ENCODE measurements around the gene PSMD9.

PSMD9 gene

DNA sequence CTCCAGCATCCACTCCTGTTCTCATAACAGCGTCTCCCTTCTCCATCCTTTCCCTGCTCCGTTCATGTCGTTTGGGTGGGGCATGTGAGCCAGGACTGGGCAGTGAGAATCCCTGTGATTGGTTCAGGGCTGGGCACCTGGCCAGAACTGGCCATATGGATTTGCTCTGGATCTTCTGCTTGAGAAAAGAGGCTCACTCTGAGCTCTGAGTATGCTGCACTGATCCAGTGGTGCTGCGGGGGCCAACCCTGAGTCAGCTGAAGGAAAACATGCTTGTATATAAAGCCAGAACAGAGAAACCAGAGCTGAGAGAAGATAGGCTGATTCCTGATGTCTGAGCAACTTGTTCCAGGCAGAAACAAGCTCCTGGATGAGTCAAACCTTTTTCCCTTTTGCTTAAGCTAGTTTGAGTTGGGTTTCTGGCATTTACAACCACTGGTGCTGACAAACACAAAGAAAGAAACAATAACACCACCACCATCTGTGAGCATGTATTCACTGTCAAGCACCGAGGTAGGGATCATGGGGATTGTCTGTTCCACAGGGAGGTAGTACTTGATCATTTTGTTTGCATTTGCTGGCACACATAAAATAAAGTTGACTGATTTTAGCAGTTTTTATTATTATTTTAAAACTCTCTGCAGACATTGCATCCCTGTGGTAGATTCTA, 15.9 kb upstream of the PSMD9 start:
- H3K36me3 ChIP-seq (ENCODE audit: insufficient read depth, low read length), result no peaks in the 10 kb centered on the region
- no peak overlapping the region for H3K9ac ChIP-seq (ENCODE audit: low read length)
- H3K27ac ChIP-seq (ENCODE audit: low read depth, low read length, poor library complexity, severe bottlenecking), result no peak overlapping the region
- H3K4me2 ChIP-seq (ENCODE audit: low read length), result no peak overlapping the region
- H3K4me3 ChIP-seq (ENCODE audit: low read depth, low read length, poor library complexity, severe bottlenecking), result no peak overlapping the region
- H3K9me3 ChIP-seq (ENCODE audit: low read length), result no peaks in the 10 kb centered on the region
- no peaks in the 10 kb centered on the region for H3K27me3 ChIP-seq (ENCODE audit: insufficient read depth, low read length)
- no peaks in the 10 kb centered on the region for H3F3A ChIP-seq (ENCODE audit: insufficient read depth, low read length)
- TF ChIP-seq, protein P1, sequence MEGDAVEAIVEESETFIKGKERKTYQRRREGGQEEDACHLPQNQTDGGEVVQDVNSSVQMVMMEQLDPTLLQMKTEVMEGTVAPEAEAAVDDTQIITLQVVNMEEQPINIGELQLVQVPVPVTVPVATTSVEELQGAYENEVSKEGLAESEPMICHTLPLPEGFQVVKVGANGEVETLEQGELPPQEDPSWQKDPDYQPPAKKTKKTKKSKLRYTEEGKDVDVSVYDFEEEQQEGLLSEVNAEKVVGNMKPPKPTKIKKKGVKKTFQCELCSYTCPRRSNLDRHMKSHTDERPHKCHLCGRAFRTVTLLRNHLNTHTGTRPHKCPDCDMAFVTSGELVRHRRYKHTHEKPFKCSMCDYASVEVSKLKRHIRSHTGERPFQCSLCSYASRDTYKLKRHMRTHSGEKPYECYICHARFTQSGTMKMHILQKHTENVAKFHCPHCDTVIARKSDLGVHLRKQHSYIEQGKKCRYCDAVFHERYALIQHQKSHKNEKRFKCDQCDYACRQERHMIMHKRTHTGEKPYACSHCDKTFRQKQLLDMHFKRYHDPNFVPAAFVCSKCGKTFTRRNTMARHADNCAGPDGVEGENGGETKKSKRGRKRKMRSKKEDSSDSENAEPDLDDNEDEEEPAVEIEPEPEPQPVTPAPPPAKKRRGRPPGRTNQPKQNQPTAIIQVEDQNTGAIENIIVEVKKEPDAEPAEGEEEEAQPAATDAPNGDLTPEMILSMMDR (IDR thresholded peaks at IDR 0.05; ENCODE audit: low read length), result no peak
- TF ChIP-seq EZH2 (IDR thresholded peaks at IDR 0.05; ENCODE audit: borderline replicate concordance, low read length), result no peak
- H3K9me2 ChIP-seq (ENCODE audit: low read depth, low read length), result no peaks in the 10 kb centered on the region
- H2AFZ ChIP-seq (ENCODE audit: low read length), result no peak overlapping the region
- H4K20me1 ChIP-seq (ENCODE audit: insufficient read depth, low read length), result no peaks in the 10 kb centered on the region
- no peaks in the 10 kb centered on the region for H3K4me1 ChIP-seq (ENCODE audit: insufficient read depth, low read length, severe bottlenecking)
- H3K79me2 ChIP-seq (ENCODE audit: insufficient read depth, low read length), result no peaks in the 10 kb centered on the region

DNA sequence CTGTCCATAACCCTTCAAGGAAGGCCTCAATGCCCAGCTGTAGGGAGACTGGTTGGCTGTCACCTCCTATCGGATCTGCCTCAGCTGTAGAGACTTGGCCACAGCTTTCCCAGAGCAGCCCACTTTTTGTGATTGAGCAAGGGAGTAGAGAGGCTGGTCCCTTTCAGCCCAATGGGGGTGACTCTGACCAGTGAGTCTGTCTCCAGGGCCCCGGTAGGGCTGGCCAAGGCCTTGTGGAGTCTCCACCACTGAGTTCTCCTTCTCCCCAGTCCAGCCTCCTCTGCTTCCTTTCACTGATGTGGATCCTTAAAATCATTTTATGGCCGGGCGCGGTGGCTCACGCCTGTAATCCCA, 15.4 kb upstream of the PSMD9 start:
- no peak for TF ChIP-seq EZH2 (IDR thresholded peaks at IDR 0.05; ENCODE audit: borderline replicate concordance, low read length)
- TF ChIP-seq, protein P1 (IDR thresholded peaks at IDR 0.05; ENCODE audit: low read length), result no peak
- Histone ChIP-seq H3K4me1 (ENCODE audit: insufficient read depth, low read length, severe bottlenecking) (no peaks in the 10 kb centered on the region), H3K4me2 (ENCODE audit: low read length) (no peak overlapping the region), H3K9ac (ENCODE audit: low read length) (no peak overlapping the region), H3K27ac (ENCODE audit: low read depth, low read length, poor library complexity, severe bottlenecking) (no peak overlapping the region), H3K9me2 (ENCODE audit: low read depth, low read length) (no peaks in the 10 kb centered on the region), H3K9me3 (ENCODE audit: low read length) (no peaks in the 10 kb centered on the region), H3F3A (ENCODE audit: insufficient read depth, low read length) (no peaks in the 10 kb centered on the region), H3K36me3 (ENCODE audit: insufficient read depth, low read length) (no peaks in the 10 kb centered on the region), H3K27me3 (ENCODE audit: insufficient read depth, low read length) (no peaks in the 10 kb centered on the region), H3K4me3 (ENCODE audit: low read depth, low read length, poor library complexity, severe bottlenecking) (no peak overlapping the region), H4K20me1 (ENCODE audit: insufficient read depth, low read length) (no peaks in the 10 kb centered on the region), H2AFZ (ENCODE audit: low read length) (no peak overlapping the region), H3K79me2 (ENCODE audit: insufficient read depth, low read length) (no peaks in the 10 kb centered on the region)

- Histone ChIP-seq H3K27me3 (ENCODE audit: insufficient read depth, low read length) (no peaks in the 10 kb centered on the region), H2AFZ (ENCODE audit: low read length) (no peak overlapping the region), H4K20me1 (ENCODE audit: insufficient read depth, low read length) (no peaks in the 10 kb centered on the region), H3K4me3 (ENCODE audit: low read depth, low read length, poor library complexity, severe bottlenecking) (no peak overlapping the region), H3K9ac (ENCODE audit: low read length) (no peak overlapping the region), H3F3A (ENCODE audit: insufficient read depth, low read length) (no peaks in the 10 kb centered on the region), H3K36me3 (ENCODE audit: insufficient read depth, low read length) (no peaks in the 10 kb centered on the region), H3K4me1 (ENCODE audit: insufficient read depth, low read length, severe bottlenecking) (no peaks in the 10 kb centered on the region), H3K27ac (ENCODE audit: low read depth, low read length, poor library complexity, severe bottlenecking) (no peak overlapping the region), H3K9me3 (ENCODE audit: low read length) (no peaks in the 10 kb centered on the region), H3K79me2 (ENCODE audit: insufficient read depth, low read length) (no peaks in the 10 kb centered on the region), H3K4me2 (ENCODE audit: low read length) (no peak overlapping the region), H3K9me2 (ENCODE audit: low read depth, low read length) (no peaks in the 10 kb centered on the region)
- TF ChIP-seq EZH2 (IDR thresholded peaks at IDR 0.05; ENCODE audit: borderline replicate concordance, low read length), result no peak
- TF ChIP-seq, protein P1 (IDR thresholded peaks at IDR 0.05; ENCODE audit: low read length), result no peak
These were observed 14.5 kb upstream of the PSMD9 start for GRCh38 chr12:121874071-121874470.
